Panc1 (cell line): ENCODE measurements around the gene NANOGP8. TPM values are rescaled to one million over a fixed set of nuclear protein-coding genes. Genes with fewer than 3 reads are reported as not detected.

Experiments
- ATAC-seq: fragments of 200-7000 bp; cut with Tn5 transposase; 2 replicates; pipeline ENCODE4 v1.9.1; 2020; ENCODE audit warnings: mild to moderate bottlenecking, moderate library complexity
- BruUV-seq: library from RNA; stranded (reverse); fragments of 400-500 nt; replicated peaks from 2 replicates; lab custom pipeline; 2021; lab: Mats Ljungman, UMichigan
- CTCF ChIA-PET: fragments of 300-600 bp; sonication (Branson Sonifier 250); formaldehyde crosslinking; loops from one replicate; lab custom pipeline; 2022; ENCODE audit warnings: antibody characterized with exemption; lab: Charles Lee
- POLR2A ChIA-PET: fragments of 300-600 bp; sonication (Branson Sonifier 250); formaldehyde crosslinking; loops from one replicate; lab custom pipeline; 2022; ENCODE audit warnings: antibody characterized with exemption; lab: Charles Lee
- DNase-seq: peaks from one replicate; pipeline ENCODE4 v3.0.0-alpha.2; 2010; ENCODE audit warnings: low read depth, low spot score
- H3K27ac ChIP-seq: 2 replicates; pipeline ENCODE4 v1.5.1; 2011; ENCODE audit warnings: mild to moderate bottlenecking, low read length, inconsistent platforms
- H3K27me3 ChIP-seq: fragments of 200-500 bp; sonication (Bioruptor generic); 2 replicates; pipeline ENCODE4 v1.6.0; 2014; ENCODE audit warnings: low read length, inconsistent platforms; ENCODE audit not compliant: control insufficient read depth, insufficient read depth
- H3K36me3 ChIP-seq: fragments of 200-500 bp; sonication (Bioruptor generic); 2 replicates; pipeline ENCODE4 v1.5.1; 2014; ENCODE audit warnings: inconsistent platforms, mild to moderate bottlenecking, low read length, moderate library complexity; ENCODE audit not compliant: control insufficient read depth, insufficient read depth
- H3K4me1 ChIP-seq: 2 replicates; pipeline ENCODE4 v1.5.1; 2011; ENCODE audit warnings: inconsistent platforms, mild to moderate bottlenecking, low read length, moderate library complexity; ENCODE audit not compliant: control insufficient read depth, insufficient read depth
- H3K4me3 ChIP-seq, 2 experiments: 2 replicates each; pipeline ENCODE4 v1.5.1; 2011 to 2012; ENCODE audit warnings: low read depth in 2 of 2, low read length in 2 of 2, mild to moderate bottlenecking in 2 of 2, inconsistent platforms in 1 of 2, moderate library complexity in 1 of 2
- H3K9me3 ChIP-seq: fragments of 200-500 bp; sonication (Bioruptor generic); 2 replicates; pipeline ENCODE4 v1.5.1; 2014; ENCODE audit warnings: low read depth, mild to moderate bottlenecking, inconsistent platforms, low read length, moderate library complexity; ENCODE audit not compliant: control insufficient read depth, insufficient read depth
- POLR2AphosphoS5 ChIP-seq: IDR thresholded peaks from 2 replicates; pipeline ENCODE4 v1.6.1; 2012; ENCODE audit warnings: mild to moderate bottlenecking, low read depth, low read length, moderate library complexity
- SIN3A ChIP-seq: IDR thresholded peaks from 2 replicates; pipeline ENCODE4 v1.6.1; 2012; ENCODE audit warnings: low read depth, mild to moderate bottlenecking, low read length, moderate library complexity, borderline replicate concordance; ENCODE audit not compliant: insufficient read depth
- TCF7L2 ChIP-seq: IDR thresholded peaks from 2 replicates; pipeline ENCODE4 v1.6.1; 2011; ENCODE audit warnings: mild to moderate bottlenecking, low read depth, low read length, inconsistent platforms
- in situ Hi-C: cut with HindIII; loops from 2 replicates; pipeline ENCODE4 v1.10.0; 2016; ENCODE audit warnings: low sequenced_read_pairs, low pct_unique_long_range_greater_than_20kb
- intact Hi-C: fragments of 100-400 bp; cut with micrococcal nuclease; formaldehyde crosslinking; loops from one replicate; pipeline ENCODE4 v1.10.0; 2022; ENCODE audit not compliant: unreplicated experiment
- total RNA-seq: library from RNA; stranded (reverse); gene quantifications from one replicate; pipeline ENCODE4 v1.2.1, GENCODE V29; 2021; ENCODE audit not compliant: unreplicated experiment
- TF ChIP-seq, protein P1 (sequence below), 2 experiments: IDR thresholded peaks; 2 replicates each; pipeline ENCODE4 v1.6.1; 2011 to 2012; ENCODE audit warnings: low read depth in 2 of 2, control low read depth in 1 of 2, low read length in 1 of 2, mild to moderate bottlenecking in 1 of 2, moderate library complexity in 1 of 2; ENCODE audit not compliant: insufficient read depth in 1 of 2
- TF ChIP-seq, protein P2 (sequence below): fragments of 450-650 bp; IDR thresholded peaks from 2 replicates; pipeline ENCODE4 v1.5.1; 2017; ENCODE audit warnings: mild to moderate bottlenecking

The NANOGP8 gene
- total RNA-seq, 1 experiment from 2014 or later = not detected

DNA sequence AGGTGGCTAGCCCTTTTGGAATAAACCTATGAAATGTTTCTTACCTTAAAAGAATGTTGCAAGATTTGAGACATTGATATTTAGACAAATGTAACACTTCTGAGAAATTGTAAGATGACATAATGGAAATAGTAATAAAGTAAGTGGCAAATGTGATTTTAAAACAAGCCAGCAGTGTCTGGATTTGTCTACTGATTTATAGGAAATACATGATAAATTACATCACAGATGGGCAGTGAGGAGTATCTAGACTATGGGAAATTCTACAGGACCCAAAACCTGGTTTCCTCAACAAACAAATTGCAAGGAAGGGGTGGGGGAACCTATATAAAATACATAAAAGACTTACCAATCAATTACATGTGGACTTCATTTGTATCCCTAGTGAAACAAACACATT is 37.1 kb downstream of the NANOGP8 start:
- Histone ChIP-seq H3K27ac (no peak overlapping the region), H3K4me3 (no peak overlapping the region), H3K27me3 (peaks cover 8% of the 10 kb centered on the region), H3K9me3 (no peaks in the 10 kb centered on the region), H3K36me3 (no peaks in the 10 kb centered on the region), H3K4me1 (no peaks in the 10 kb centered on the region)
- intact Hi-C loops = no loop called here
- ATAC-seq (no peak), DNase-seq (no peak)
- BruUV-seq = no TSS peak
- CTCF ChIA-PET = no interaction called here
- POLR2A ChIA-PET = no interaction called here
- TF ChIP-seq POLR2AphosphoS5 (no peak), SIN3A (no peak), TCF7L2 (no peak)
- TF ChIP-seq, protein P1, sequence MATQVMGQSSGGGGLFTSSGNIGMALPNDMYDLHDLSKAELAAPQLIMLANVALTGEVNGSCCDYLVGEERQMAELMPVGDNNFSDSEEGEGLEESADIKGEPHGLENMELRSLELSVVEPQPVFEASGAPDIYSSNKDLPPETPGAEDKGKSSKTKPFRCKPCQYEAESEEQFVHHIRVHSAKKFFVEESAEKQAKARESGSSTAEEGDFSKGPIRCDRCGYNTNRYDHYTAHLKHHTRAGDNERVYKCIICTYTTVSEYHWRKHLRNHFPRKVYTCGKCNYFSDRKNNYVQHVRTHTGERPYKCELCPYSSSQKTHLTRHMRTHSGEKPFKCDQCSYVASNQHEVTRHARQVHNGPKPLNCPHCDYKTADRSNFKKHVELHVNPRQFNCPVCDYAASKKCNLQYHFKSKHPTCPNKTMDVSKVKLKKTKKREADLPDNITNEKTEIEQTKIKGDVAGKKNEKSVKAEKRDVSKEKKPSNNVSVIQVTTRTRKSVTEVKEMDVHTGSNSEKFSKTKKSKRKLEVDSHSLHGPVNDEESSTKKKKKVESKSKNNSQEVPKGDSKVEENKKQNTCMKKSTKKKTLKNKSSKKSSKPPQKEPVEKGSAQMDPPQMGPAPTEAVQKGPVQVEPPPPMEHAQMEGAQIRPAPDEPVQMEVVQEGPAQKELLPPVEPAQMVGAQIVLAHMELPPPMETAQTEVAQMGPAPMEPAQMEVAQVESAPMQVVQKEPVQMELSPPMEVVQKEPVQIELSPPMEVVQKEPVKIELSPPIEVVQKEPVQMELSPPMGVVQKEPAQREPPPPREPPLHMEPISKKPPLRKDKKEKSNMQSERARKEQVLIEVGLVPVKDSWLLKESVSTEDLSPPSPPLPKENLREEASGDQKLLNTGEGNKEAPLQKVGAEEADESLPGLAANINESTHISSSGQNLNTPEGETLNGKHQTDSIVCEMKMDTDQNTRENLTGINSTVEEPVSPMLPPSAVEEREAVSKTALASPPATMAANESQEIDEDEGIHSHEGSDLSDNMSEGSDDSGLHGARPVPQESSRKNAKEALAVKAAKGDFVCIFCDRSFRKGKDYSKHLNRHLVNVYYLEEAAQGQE (IDR thresholded peaks at IDR 0.05; ENCODE audit: insufficient read depth in 1 of 2, low read depth in 2 of 2, low read length in 1 of 2) = no peak
- TF ChIP-seq, protein P2, sequence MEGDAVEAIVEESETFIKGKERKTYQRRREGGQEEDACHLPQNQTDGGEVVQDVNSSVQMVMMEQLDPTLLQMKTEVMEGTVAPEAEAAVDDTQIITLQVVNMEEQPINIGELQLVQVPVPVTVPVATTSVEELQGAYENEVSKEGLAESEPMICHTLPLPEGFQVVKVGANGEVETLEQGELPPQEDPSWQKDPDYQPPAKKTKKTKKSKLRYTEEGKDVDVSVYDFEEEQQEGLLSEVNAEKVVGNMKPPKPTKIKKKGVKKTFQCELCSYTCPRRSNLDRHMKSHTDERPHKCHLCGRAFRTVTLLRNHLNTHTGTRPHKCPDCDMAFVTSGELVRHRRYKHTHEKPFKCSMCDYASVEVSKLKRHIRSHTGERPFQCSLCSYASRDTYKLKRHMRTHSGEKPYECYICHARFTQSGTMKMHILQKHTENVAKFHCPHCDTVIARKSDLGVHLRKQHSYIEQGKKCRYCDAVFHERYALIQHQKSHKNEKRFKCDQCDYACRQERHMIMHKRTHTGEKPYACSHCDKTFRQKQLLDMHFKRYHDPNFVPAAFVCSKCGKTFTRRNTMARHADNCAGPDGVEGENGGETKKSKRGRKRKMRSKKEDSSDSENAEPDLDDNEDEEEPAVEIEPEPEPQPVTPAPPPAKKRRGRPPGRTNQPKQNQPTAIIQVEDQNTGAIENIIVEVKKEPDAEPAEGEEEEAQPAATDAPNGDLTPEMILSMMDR = no peak
- in situ Hi-C loops = no loop called here

DNA sequence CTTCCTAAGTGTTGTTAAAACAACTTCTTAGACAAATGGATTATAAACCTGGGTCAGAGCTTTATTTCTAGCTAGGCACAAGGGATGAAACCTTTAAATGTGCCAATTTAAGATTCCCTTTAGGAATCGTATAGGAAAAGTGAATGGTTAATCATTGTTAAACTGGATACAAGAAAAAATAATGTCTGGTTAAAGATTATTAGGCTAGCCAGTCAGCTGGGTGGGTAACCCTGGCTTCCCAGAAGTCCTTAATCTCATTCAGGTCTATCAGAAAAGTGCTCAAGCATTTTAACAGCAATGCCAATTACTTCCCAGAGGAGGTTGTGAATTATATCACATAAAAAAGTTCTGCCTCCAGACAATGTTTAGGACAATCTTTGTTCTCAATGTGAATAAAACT is 37.6 kb downstream of the NANOGP8 start:
- no peaks in the 10 kb centered on the region for H3K9me3 ChIP-seq
- TF ChIP-seq POLR2AphosphoS5 (no peak), SIN3A (no peak), TCF7L2 (no peak)
- TF ChIP-seq, protein P1 (IDR thresholded peaks at IDR 0.05; ENCODE audit: insufficient read depth in 1 of 2, low read depth in 2 of 2, low read length in 1 of 2) = no peak
- TF ChIP-seq, protein P2 = no peak
- POLR2A ChIA-PET = no interaction called here
- intact Hi-C loops = no loop called here
- in situ Hi-C loops = no loop called here
- CTCF ChIA-PET = no interaction called here
- H3K4me1 ChIP-seq = no peaks in the 10 kb centered on the region
- no peak overlapping the region for H3K27ac ChIP-seq
- DNase-seq (no peak), ATAC-seq (no peak)
- H3K4me3 ChIP-seq = no peak overlapping the region
- no peaks in the 10 kb centered on the region for H3K36me3 ChIP-seq
- no TSS peak for BruUV-seq
- peaks cover 8% of the 10 kb centered on the region for H3K27me3 ChIP-seq
